ENCODE measurements around the gene USP6.
"Not testable (repeated sequence)": the region's sequence is repeated elsewhere in the genome, so short reads cannot be mapped to it uniquely, and the experiment has no call there.

Gene USP6

DNA sequence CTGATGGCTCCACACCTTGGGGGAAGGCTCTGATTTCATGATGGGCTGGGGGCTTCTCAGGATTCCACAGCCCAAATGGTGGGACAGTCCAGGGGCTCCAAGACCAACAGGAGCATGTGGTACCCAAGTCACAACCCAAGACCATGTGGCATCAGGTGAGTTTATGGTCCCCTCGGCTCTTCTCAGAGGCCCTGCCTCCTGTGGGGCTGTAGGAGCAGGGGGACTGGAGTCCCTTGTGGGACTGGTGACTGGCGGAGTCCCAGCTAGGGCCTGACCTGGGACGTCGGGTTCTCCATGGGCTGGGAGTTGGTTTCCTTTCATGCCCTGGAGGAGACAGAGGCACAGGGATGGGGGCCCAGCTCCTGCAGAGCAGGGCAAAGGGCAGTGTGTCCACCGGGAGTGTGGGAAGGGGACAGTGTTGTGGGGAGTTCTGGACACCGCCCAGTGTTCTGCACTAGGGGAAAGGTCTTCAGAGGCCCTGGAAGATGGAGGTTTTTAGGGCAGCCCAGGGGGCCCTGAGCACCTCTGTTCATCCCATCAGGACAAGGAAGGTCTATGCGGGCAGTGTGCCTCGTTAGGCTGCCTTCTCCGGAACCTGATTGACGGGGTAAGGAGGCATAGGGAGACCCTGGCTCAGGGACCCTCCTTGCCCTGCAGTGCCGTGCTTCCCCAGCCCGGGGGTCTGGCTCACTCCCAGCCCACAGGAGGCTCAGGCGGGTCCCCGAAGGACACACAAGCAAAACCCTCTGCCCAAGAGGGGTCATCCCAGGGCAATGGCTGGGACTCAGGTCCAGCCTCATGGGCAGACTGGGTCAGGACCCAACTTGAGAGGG lies 21.0 kb downstream of the USP6 start:
- not testable (repeated sequence) for FAIRE-seq

DNA sequence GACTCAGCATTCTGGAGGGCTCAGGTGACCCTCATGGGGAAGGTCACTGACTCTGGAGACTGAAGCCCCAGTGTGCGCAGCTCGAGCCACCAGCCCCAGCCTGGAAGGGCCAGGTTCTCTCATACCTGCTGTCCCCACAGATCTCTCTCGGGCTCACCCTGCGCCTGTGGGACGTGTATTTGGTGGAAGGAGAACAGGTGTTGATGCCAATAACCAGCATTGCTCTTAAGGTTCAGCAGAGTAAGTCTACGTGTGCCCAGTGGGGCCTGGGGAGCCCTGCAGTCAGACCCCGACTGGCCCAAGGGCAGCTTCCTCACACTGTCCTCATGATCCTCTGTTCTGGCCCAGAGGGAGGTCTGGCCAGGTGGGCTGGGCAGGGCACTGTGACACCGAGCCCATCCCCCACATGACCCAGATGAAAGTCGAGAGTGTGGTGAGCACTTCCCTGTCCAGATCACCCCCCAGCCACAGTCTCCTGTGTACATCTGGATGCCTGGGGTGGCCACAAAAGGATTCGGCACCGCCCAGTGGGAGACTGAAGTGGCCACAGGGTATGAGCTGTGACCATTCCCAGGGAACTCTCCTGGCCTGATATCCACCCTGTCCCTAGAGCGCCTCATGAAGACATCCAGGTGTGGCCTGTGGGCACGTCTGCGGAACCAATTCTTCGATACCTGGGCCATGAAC lies 21.8 kb downstream of the USP6 start:
- FAIRE-seq = not testable (repeated sequence)

DNA sequence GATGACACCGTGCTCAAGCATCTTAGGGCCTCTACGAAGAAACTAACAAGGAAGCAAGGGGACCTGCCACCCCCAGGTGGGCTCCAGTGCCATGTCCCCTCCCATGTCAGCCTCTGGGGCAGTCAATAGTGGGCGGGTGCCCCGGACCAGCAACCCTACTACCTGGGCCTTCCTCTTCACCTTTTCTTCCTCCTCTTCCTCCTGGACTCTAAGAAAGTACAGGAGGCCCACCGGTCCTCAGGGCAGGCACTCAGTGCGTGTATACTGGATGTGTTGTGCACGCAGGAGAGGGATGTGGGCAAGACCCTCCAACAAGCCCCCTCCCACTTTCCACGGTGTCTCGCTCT lies 22.3 kb downstream of the USP6 start:
- not testable (repeated sequence) for FAIRE-seq

DNA sequence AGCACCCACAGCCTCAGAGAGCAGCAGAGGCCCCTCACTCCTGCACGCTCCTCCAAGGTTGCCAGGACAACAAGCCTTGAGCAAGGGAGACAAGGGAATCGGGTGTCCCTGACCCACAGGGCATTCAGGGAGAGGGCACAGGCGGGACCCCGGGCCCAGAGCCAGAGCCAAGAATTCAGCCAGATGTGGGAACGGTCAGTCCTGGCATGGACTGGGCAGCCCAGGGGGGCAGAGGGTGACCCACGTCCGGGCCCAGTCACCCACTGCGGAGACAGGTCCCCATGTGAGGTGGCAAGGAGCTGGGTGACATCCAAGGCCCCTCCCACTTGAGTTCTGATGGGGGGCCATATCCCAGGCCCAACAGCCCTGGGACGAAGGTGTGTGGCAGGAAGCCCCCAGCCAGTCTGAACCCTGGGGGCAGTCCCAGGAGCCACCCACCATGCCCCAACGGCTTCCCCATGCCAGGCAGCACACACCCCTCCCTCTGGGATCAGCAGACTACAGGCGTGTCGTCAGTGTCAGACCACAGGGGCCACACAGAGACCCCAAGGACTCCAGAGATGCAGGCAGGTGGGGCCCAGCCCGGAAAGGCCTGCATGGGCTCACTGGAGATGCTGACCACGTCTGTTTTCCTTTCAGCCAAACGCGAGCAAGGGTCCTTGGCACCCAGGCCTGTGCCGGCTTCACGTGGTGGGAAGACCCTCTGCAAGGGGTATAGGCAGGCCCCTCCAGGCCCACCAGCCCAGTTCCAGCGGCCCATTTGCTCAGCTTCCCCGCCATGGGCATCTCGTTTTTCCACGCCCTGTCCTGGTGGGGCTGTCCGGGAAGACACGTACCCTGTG lies 23.0 kb downstream of the USP6 start:
- no peak for FAIRE-seq

DNA sequence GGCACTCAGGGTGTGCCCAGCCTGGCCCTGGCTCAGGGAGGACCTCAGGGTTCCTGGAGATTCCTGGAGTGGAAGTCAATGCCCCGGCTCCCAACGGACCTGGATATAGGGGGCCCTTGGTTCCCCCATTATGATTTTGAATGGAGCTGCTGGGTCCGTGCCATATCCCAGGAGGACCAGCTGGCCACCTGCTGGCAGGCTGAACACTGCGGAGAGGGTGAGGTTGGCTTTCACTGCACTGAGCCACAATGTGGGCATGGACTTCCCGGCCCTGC lies 23.6 kb downstream of the USP6 start:
- FAIRE-seq = no peak

DNA sequence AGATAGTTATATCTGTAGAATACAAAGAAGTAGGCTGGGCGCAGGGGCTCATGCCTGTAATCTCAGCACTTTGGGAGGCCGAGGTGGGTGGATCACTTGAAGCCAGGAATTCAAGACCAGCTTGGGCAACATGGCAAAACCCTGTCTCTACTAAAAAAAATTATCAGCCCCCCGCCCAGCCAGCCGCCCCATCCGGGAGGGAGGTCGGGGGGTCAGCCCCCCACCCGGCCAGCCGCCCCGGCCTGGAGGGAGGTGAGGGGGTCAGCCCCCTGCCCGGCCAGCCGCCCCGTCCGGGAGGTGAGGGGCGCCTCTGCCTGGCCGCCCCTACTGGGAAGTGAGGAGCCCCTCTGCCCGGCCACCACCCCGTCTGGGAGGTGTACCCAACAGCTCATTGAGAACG lies 27.0 kb downstream of the USP6 start:
- not testable (repeated sequence) for FAIRE-seq

DNA sequence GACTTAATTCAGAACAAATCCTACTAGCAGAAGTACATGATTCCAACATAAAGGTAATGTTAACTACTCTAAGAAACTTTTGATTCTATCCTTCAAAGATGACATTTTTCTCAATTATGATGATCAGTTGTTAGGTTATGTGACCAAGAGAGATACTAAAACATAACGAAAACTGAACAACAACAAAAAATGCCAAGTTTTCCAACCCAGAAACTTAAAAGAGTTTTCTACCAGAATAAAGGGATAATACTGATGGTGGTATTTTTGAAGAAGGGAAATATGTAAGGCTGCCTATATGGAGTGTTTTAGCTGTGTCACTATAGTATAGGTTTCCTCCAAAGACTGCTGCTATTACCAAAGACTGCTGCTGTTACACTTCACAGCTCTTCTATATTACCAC lies 30.3 kb downstream of the USP6 start:
- FAIRE-seq = not testable (repeated sequence)

DNA sequence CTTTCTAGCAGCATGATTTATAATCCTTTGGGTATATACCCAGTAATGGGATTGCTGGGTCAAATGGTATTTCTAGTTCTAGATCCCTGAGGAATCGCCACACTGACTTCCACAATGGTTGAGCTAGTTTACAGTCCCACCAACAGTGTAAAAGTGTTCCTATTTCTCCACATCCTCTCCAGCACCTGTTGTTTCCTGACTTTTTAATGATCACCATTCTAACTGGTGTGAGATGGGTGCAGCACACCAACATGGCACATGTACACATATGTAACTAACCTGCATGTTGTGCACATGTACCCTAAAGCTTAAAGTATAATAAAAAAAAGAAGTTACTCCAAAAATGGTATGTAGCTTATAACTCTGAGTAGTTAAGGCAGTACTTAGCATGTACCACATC lies 44.9 kb downstream of the USP6 start:
- not testable (repeated sequence) for FAIRE-seq

DNA sequence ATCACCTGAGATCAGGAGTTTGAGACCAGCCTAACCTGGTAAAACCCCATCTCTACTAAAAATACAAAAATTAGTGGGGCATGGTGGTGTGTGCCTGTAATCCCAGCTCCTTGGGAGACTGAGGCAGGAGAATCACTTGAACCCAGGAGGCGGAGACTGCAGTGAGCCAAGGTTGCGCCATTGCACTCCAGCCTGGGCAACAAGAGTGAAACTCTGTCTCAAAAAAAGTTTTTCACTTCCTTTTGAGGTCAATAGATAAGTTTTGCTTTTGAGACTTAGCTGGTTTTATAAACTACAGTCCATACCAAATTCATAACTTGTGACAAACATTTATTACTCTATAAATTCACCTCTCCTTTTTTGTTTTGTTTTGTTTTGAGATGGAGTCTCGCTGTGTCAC lies 46.0 kb downstream of the USP6 start:
- FAIRE-seq = not testable (repeated sequence)

DNA sequence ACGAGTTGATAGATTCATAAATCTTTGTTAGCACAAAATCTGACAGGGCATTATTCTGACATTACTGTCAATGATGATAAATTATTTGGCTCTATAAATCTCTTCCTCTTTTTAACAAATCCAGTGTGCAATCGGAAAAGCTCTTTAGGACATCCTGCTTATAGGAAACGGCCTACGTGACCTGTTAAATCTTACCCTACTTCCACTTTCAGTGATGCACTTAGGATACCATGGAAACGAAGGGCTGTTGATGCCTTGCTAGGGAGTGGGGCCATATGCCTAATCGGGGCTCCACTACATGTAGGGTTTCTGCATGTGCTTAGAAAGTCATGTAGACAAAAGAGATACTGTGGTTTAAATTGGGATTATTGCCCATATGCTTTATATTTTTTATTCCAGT lies 48.6 kb downstream of the USP6 start:
- FAIRE-seq = no peak

DNA sequence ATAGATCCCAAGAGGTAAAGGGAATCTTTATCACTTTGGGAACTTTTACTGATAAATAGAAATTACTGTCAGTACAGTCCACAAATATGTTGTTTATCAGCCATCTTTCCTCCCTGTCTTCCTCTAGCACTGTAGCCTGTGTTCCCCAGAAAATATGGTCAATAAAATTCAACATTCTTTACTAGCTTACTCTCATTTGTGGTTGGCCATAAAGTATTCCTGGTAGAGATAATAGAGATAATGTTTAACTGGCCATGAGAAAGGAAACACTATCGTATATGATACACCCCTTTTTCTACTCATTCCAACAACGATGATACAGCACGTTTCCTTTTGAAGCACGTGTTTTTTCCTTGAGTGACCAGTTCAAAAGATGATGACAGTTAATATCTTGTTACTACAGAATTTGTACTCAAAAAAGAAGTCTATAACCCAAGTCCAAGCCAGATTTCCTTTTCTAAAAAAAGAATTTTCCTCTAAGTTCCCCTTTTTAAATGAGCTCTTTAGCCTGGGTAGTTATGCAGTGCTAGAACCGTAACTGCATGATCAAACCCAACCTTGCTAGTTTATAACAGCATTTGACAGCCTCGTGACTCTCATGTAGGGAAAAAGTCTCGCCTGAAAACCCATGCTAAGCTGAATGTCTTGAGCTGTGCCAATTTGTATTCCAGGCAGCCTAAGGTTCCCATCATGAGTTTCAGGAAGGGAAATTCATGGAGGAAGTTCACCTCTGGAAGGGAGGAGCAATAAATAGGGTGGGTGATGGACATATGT lies 50.1 kb downstream of the USP6 start:
- FAIRE-seq = not testable (repeated sequence)

DNA sequence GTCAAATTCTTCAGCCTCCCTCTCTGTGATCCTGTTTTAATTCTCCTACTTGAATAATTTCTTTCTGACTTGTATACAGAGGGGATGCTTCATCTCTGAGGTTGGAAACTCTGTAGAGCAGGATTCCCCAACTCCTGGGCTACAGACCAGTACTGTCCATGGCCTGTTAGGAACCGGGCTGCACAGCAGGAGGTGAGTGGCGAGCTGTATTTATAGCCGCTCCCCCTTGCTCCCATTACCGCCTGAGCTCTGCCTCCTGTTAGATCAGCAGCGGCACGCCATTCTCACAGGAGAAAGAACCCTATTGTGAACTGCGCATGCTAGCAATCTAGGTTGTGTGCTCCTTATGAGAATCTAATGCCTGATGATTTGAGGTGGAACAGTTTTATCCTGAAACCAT lies 59.2 kb downstream of the USP6 start:
- FAIRE-seq = not testable (repeated sequence)

DNA sequence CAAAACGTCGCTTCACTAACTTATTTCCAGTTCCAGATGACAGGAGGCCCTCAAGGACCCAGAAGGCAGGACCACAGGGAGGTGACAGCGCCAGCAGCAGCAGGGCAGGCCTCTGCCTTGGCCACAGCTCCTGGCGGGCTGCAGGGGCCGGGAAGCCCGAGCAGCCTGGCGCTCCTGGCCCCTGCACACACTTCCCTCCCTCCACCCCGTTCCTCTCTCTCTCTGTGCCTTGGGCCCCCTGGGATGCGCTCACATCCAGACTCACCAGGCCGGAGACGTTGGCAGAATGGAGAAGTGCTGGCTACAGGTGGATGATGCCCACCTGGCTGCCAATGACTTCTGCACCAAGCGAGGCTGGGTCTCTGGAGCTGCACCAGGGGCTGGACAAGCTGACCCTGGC lies 63.2 kb downstream of the USP6 start:
- no peak for FAIRE-seq

DNA sequence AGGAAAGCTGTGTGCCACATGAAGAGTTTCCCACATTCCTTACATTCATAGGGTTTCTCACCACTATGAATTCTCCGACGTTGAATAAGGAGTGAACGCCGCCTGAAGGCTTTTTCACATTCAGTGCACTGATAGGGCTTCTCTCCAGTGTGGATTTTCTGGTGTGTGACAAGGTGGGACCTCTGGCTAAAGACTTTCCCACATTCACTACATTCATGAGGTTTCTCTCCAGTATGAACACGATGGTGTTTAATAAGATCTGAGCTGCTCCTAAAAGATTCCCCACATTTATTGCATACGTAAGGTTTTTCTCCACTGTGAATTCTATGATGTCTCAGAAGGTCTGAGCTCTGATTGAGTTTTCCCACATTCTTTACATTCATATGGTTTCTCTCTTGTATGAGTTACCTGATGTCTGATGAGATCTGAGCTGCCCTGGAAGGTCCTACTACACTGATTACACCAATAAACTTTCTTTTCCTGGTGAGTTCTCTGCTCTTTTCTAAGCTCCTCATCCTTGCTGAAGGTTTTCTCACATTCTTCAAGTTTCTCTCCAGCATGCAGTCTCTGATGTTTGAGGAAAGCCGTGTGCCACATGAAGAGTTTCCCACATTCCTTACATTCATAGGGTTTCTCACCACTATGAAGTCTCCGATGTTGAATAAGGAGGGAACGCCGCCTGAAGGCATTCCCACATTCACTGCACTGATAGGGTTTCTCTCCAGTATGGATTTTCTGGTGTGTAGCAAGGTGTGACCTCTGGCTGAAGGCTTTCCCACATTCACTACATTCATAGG lies 65.9 kb downstream of the USP6 start:
- no peak for FAIRE-seq

DNA sequence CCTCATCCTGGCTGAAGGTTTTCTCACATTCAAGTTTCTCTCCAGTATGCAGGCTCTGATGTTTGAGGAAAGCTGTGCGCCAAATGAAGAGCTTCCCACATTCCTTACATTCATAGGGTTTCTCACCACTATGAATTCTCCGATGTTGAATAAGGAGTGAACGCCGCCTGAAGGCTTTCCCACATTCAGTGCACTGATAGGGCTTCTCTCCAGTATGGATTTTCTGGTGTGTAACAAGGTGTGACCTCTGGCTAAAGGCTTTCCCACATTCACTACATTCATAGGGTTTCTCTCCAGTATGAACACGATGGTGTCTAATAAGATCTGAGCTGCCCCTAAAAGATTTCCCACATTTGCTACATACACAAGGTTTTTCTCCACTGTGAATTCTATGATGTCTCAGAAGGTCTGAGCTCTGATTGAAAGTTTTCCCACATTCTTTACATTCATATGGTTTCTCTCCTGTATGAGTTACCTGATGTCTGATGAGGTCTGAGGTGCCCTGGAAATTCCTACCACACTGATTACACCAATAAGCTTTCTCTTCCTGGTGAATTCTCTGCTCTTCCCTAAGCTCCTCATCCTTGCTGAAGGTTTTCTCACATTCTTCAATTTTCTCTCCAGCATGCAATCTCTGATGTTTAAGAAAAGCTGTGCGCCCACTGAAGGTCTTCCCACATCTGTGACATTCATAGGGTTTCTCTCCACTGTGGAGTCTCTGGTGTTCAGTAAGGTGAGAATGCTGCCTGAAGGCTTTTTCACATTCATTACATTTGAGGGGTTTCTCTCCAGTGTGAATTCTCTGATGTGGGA lies 67.0 kb downstream of the USP6 start:
- FAIRE-seq = no peak

DNA sequence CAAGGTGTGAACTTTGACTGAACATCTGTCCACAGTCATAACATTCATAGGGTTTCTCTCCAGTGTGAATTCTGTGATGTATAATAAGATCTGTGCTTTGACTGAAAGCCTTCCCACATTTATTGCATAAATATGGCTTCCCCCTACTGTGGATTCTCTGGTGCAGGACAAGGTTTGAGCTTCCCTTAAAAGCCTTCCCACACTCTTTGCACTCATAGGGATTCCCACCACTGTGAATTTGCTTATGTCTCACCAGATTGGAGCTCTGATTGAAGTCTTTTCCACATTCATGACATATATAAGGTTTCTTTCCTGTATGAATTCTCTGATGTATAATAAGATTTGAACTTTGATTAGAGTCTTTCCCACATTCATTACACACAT lies 67.6 kb downstream of the USP6 start:
- no peak for FAIRE-seq

DNA sequence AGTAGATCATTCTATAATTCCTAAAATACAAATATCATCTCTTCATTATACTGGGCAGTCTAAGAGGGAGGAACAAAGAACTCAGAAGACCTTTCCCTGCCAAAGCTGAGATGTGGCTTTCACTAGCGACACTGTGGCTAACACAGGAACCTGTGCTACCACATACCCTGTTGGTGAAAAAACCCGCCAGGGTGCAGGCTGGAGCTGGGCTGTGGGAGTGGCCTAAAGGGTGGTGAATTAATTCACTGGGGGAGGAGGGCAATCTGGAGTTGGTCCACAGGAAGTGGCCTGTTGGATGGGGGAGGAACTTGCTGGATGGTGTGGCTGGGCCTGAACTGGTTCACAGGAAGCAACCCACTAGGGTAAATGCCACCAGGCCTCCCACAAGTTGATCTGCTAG lies 68.5 kb downstream of the USP6 start:
- no peak for FAIRE-seq

DNA sequence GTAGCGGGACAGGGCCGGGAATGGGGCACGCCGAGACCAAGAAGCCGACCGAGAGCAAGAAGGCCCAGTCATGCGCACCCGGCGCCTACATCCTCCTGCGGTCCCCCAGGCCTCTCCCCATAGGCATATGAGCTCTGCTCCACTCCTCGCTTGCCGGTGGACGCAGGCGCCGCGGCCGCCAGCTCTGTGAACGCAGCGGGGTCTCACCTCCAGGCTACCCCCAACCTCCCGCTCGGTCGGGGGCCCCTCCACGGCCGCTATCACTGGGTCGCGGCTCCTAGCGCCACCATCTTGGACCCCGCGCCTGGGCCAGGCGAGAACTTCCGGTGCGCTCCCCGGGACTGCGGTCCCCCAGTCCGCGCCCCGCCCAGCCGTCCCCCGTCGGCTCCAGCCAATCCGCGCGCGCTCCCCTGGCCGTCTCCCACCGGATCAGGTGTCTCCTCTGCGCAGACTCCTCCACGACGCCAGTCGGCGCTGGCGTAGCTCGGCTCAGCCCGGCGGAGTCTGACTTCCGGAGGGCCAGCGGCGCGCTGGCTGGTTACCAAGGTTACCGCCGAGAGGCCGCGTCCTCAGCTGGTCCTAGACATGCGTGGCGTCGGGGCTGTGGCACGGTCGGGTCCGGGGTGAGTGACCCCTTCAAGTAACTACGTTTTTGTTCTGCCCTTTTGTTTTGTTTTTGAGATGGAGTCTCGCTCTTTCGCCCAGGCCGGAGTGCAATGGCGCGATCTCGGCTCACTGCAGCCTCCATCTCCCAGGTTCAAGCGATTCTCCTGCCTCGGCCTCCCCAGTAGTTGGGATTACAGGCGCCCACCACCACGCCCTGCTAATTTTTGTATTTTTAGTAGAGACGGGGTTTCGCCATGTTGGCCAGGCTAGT lies 75.9 kb downstream of the USP6 start, which contains the start of gene ZNF594:
Gene ZNF594, minus strand, starts transcription at position 328 of the 877 bp plus-strand sequence. CDS start 7,612 bp downstream, outside the sequence.
- no peak for FAIRE-seq

DNA sequence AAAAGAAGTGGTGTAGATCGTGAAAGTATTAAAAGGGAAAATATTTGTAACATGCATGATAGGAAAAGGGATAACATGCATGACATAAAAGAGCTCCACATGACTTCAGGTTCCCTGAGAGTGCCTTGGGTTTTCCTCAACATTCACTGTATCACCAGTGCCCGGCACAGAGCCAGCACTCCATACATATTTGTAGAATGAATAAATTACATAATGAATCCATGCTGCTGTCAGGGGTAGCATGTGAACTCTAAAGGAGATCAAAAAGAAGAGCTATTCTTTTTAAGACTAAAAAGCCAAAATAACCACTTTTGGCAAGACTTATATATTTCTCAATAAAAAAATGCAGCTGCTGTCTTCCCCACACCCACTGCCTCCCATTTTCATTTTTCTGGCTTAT lies 78.5 kb downstream of the USP6 start:
- no peak for FAIRE-seq

DNA sequence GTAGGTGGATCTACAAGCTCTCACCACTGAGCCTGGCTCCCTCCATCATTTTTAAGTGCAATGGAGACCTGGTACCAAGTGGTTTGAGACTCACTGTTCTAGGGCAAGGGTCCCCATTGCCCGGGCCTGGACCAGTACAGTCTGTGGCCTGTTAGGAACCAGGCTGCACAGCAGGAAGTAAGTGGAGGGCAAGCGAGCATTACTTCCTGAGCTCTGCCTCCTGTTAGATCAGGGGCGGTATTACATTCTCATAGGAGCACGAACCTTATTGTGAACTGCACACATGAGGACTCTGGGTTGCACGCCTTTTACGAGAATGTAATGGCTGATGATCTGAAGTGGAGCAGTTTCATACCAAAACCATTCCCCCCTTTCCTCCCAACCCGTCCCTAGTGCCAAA lies 82.6 kb downstream of the USP6 start:
- no peak for FAIRE-seq
